Prostate gland (tissue), 2 donors: Measurements from ENCODE around the gene SLC22A12.

Experiments
- POLR2A ChIP-seq: fragments of 450-650 bp; IDR thresholded peaks from one replicate; pipeline ENCODE4 v1.6.1; 2016; ENCODE audit warnings: antibody characterized with exemption, mild to moderate bottlenecking
- POLR2AphosphoS5 ChIP-seq: sonication (generic); formaldehyde crosslinking; IDR thresholded peaks from one replicate; pipeline ENCODE4 v1.6.1; 2017; ENCODE audit warnings: antibody characterized with exemption
- TF ChIP-seq, protein P1 (sequence below), 4 experiments: fragments of 200-600 bp in 2 of 4; fragments of 450-650 bp in 2 of 4; sonication (generic) in 2 of 4; IDR thresholded peaks; 1 replicate in 3 of 4; 2 replicates in 1 of 4; pipeline ENCODE4 v1.5.1; 2016 to 2019; ENCODE audit warnings: antibody characterized with exemption in 4 of 4, mild to moderate bottlenecking in 2 of 4, moderate library complexity in 2 of 4

GRCh38 chr11:64631675-64632074 is 40.7 kb downstream of the SLC22A12 start:
- TF ChIP-seq, protein P1, sequence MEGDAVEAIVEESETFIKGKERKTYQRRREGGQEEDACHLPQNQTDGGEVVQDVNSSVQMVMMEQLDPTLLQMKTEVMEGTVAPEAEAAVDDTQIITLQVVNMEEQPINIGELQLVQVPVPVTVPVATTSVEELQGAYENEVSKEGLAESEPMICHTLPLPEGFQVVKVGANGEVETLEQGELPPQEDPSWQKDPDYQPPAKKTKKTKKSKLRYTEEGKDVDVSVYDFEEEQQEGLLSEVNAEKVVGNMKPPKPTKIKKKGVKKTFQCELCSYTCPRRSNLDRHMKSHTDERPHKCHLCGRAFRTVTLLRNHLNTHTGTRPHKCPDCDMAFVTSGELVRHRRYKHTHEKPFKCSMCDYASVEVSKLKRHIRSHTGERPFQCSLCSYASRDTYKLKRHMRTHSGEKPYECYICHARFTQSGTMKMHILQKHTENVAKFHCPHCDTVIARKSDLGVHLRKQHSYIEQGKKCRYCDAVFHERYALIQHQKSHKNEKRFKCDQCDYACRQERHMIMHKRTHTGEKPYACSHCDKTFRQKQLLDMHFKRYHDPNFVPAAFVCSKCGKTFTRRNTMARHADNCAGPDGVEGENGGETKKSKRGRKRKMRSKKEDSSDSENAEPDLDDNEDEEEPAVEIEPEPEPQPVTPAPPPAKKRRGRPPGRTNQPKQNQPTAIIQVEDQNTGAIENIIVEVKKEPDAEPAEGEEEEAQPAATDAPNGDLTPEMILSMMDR (IDR thresholded peaks at IDR 0.05) = no peak
- no peak for TF ChIP-seq POLR2A
- TF ChIP-seq POLR2AphosphoS5 = no peak
